RWPE1 (cell line): ENCODE measurements around the gene AGPAT3.

ENCODE experiments used
- CTCF ChIA-PET: fragments of 350-600 bp; sonication (Branson Sonifier 250); formaldehyde crosslinking; extraction: SDS; loops from one replicate; lab custom pipeline; 2021; lab: Yijun Ruan, JAX
- POLR2A ChIA-PET: fragments of 400-600 bp; formaldehyde crosslinking; extraction: SDS; loops from one replicate; lab custom pipeline; 2020; ENCODE audit warnings: antibody characterized with exemption; ENCODE audit not compliant: low non-redundant PET; lab: Yijun Ruan, JAX
- DNase-seq: peaks from one replicate; pipeline ENCODE4 v3.0.0; 2012; ENCODE audit warnings: low spot score
- H3K27ac ChIP-seq: fragments of 450-650 bp; 2 replicates; pipeline ENCODE4 v1.5.1; 2017
- CTCF ChIP-seq: fragments of 450-650 bp; conservative IDR thresholded peaks from 2 replicates; pipeline ENCODE4 v1.5.1; 2017; ENCODE audit warnings: low read depth, mild to moderate bottlenecking

The AGPAT3 gene

DNA sequence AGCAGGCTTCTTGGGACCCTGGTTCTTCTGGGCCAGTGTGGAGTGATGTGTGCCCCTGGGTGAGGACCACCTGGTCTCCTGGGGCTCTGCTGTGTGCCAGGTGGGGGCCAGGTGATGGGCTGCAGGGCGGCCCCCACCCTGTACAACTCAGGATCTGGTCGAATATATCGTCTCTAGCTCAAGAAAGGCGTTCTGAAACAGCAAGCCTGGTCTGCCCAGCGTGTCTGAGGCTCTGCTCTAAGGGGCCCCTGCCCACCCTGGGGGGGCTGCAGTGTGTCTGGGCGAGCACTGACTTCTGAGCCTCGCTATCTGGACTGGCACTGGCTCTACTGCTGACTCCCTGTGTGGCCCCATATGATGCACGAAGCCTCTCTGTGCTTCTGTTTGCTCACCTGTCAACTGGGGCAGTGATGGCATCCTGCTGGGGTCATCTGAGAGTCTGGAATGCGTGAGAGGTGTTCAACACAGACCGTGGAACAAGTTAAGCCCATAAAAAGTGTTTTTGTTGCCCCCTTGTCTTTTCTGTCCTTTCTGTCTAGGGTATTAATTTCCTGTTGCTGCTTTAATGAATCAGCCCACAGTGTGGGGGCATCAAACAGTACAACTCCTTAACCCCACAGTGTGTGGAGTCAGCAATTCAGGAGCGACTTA is 91.1 kb downstream of the AGPAT3 start:
- H3K27ac ChIP-seq: no peak overlapping the region
- CTCF ChIA-PET: interaction anchor here (1.1 to 1.4 kb wide), 2 partner anchors 15 to 18 kb away, joined by 3 read pairs; no protein-coding TSS in a partner anchor
- no peak for TF ChIP-seq CTCF

GRCh38 chr21:43956670-43957035 is 91.6 kb downstream of the AGPAT3 start:
- CTCF ChIA-PET: no interaction called here
- DNase-seq: no peak
- POLR2A ChIA-PET: no interaction called here

More for the DNA sequence above, 91.1 kb downstream of the AGPAT3 start:
- POLR2A ChIA-PET: no interaction called here
- DNase-seq: no peak

GRCh38 chr21:43957128-43957571 is 92.1 kb downstream of the AGPAT3 start:
- TF ChIP-seq CTCF: no peak
- CTCF ChIA-PET: no interaction called here
- no peak for DNase-seq
- H3K27ac ChIP-seq: no peak overlapping the region
- POLR2A ChIA-PET: no interaction called here

More at GRCh38 chr21:43956670-43957035, 91.6 kb downstream of the AGPAT3 start:
- TF ChIP-seq CTCF: no peak
- no peak overlapping the region for H3K27ac ChIP-seq

DNA sequence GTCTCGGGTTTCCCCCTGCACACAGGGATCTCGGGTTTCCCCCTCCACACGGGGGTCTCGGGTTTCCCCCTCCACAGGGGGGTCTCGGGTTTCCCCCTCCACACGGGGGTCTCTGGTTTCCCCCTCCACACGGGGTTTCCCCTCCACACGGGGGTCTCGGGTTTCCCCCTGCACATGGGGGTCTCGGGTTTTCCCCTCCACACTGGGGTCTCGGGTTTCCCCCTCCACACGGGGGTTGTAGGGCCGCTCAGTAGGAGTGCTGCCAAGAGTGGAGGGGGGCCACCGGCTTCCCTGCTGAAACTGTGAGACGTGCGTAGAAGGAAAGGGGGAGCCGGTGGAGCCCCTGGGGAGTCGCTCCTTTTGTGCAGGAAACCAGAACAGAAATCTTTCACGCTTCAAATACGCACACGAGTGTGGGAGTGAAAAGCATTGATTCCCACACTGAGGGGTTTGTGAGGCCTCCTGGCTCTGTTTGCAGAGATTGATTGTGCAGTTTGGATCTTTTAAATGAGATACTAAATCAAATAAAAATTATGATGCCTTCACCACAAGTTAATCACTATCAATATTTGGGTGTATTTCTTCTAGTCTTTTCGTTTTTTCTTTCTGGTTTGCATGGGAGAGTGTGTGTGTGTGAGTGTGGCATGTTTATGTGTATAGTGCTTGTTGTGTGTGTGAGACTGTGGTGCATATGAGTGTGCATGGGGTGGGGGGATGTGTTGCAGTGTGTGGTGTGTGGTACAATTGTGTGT is 92.8 kb downstream of the AGPAT3 start:
- ChIA-PET CTCF (no interaction called here), POLR2A (no interaction called here)

GRCh38 chr21:43958364-43959158 is 93.5 kb downstream of the AGPAT3 start:
- H3K27ac ChIP-seq: peak overlapping the region; percentile 26; the same call in 1 of the 2 replicates
- CTCF ChIA-PET: no interaction called here
- no peak for TF ChIP-seq CTCF
- POLR2A ChIA-PET: no interaction called here
- DNase-seq: no peak

More for the DNA sequence above, 92.8 kb downstream of the AGPAT3 start:
- no peak overlapping the region; the same call in 1 of the 2 replicates for H3K27ac ChIP-seq
- TF ChIP-seq CTCF: no peak
- DNase-seq: no peak
